ENCODE data around the gene ITGB8. TPM values are rescaled to one million over a fixed set of nuclear protein-coding genes. Genes with fewer than 3 reads are reported as not detected.

The ITGB8 gene
- total and polyA plus RNA-seq, 9 donors, result 3.7 to 45.5 (median 10.6) TPM

DNA sequence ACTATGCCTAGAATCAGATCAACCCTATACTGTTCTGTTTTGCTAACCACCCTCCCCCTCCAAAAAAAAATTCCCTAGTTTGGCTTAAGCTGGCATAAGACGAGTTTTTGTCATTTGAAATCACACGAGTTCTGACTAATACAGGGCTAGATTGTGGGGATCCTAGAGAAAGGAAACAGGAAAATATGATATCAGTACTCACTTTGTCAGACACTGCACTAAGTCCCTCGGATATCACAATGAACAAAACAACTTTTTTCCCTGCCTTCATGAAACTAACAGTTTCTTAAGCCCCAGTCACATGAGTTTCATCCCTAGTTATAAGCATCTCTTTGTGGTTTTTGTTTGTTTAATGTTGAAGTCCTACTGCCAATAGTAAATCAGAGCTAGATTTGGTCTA, 118.5 kb downstream of the ITGB8 start:
- TF ChIP-seq POLR2A (IDR thresholded peaks at IDR 0.05), result no peak
- no peak for TF ChIP-seq EP300 (IDR thresholded peaks at IDR 0.05)
- TF ChIP-seq, protein P1, sequence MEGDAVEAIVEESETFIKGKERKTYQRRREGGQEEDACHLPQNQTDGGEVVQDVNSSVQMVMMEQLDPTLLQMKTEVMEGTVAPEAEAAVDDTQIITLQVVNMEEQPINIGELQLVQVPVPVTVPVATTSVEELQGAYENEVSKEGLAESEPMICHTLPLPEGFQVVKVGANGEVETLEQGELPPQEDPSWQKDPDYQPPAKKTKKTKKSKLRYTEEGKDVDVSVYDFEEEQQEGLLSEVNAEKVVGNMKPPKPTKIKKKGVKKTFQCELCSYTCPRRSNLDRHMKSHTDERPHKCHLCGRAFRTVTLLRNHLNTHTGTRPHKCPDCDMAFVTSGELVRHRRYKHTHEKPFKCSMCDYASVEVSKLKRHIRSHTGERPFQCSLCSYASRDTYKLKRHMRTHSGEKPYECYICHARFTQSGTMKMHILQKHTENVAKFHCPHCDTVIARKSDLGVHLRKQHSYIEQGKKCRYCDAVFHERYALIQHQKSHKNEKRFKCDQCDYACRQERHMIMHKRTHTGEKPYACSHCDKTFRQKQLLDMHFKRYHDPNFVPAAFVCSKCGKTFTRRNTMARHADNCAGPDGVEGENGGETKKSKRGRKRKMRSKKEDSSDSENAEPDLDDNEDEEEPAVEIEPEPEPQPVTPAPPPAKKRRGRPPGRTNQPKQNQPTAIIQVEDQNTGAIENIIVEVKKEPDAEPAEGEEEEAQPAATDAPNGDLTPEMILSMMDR (IDR thresholded peaks at IDR 0.05), result no peak
- no peak for DNase-seq
- Histone ChIP-seq H3K9me3 (no peaks in the 10 kb centered on the region), H3K4me3 (no peak overlapping the region), H3K4me1 (ENCODE audit: insufficient read depth) (no peaks in the 10 kb centered on the region), H3K27me3 (no peaks in the 10 kb centered on the region), H3K36me3 (no peaks in the 10 kb centered on the region), H3K27ac (no peak overlapping the region)
- WGBS, 3 donors, result 72 to 80% (median 75%) methylated on average over 3 of the region's 3 CpGs
- intact Hi-C loops (cut with DNase I), result no loop called here

DNA sequence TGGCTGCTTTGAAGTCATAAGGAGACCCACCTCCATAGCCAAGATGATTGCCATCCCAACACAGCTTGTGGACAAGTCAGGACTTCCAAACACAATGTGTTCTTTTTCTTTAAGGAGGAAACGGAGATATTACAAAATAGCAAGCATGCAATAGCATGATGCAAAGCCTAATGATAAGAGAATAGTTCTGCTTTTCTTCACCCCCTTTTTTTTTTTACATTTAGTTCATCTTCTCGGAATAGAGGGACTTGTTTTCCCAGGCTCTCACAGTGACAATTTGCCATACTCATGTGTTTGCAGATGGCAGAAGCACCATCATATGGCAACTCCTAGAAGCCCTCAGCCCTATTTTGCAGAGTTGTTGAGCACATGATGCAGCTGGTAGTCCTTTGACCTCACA, 119.8 kb downstream of the ITGB8 start:
- intact Hi-C loops (cut with DNase I), result no loop called here
- Histone ChIP-seq H3K27ac (no peak overlapping the region), H3K9me3 (no peaks in the 10 kb centered on the region), H3K36me3 (no peaks in the 10 kb centered on the region), H3K4me1 (ENCODE audit: insufficient read depth) (no peaks in the 10 kb centered on the region), H3K27me3 (no peaks in the 10 kb centered on the region), H3K4me3 (no peak overlapping the region)
- DNase-seq, result no peak
- WGBS, 3 donors, result 73 to 91% (median 88%) methylated on average over 2 of the region's 2 CpGs
- TF ChIP-seq EP300 (IDR thresholded peaks at IDR 0.05) (no peak), POLR2A (IDR thresholded peaks at IDR 0.05) (no peak)
- TF ChIP-seq, protein P1 (IDR thresholded peaks at IDR 0.05), result no peak

DNA sequence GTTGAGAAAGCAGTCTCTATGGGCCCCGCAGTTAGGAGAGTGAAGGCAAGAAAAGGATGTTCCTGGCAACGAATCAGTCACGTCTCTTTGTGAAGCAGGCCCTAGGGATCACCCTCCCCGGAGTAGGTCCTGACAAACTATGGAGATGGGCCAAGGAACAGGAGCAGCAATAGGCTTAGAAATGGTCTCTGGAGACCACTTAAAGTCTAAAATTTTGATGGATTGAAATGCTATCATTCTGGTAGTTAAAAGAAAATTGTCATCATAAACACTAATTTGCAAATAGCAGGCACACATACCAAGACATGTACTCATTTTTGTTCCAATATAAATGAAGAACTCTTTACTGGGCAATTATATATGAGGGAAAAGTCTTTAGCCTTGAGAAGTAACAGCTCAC, 123.5 kb downstream of the ITGB8 start:
- 60 to 77% (median 72%) methylated on average over 4 of the region's 4 CpGs for WGBS, 3 donors
- H3K9me3 ChIP-seq, result no peaks in the 10 kb centered on the region
- H3K27ac ChIP-seq, result no peak overlapping the region
- TF ChIP-seq POLR2A (IDR thresholded peaks at IDR 0.05) (no peak), EP300 (IDR thresholded peaks at IDR 0.05) (no peak)
- TF ChIP-seq, protein P1 (IDR thresholded peaks at IDR 0.05), result no peak
- no peaks in the 10 kb centered on the region for H3K36me3 ChIP-seq
- no peaks in the 10 kb centered on the region for H3K27me3 ChIP-seq
- H3K4me1 ChIP-seq (ENCODE audit: insufficient read depth), result no peaks in the 10 kb centered on the region
- H3K4me3 ChIP-seq, result no peak overlapping the region
- no peak for DNase-seq
- intact Hi-C loops (cut with DNase I), result no loop called here

DNA sequence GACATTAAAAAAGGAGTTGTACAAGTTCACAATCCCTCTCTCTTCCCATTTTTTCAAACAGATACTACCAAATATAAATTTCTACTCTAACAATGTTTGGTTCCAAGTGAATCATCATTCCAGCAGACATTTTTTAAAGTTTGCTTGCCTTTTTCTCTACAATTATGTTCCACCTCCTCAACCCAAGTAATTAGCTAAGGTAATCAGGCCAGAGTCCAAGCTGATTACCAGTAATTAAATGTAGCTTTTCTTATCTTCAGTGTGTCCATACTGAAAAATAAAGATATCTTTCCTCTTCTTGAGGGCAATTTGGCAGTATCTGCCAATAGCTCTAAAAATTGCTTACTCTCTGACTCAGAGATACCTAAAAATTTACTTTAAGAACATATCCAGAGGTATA, 126.0 kb downstream of the ITGB8 start:
- Histone ChIP-seq H3K27ac (no peak overlapping the region), H3K27me3 (no peaks in the 10 kb centered on the region), H3K9me3 (no peaks in the 10 kb centered on the region), H3K36me3 (no peaks in the 10 kb centered on the region), H3K4me3 (no peak overlapping the region), H3K4me1 (ENCODE audit: insufficient read depth) (no peaks in the 10 kb centered on the region)
- no peak for TF ChIP-seq EP300 (IDR thresholded peaks at IDR 0.05)
- no peak for TF ChIP-seq POLR2A (IDR thresholded peaks at IDR 0.05)
- TF ChIP-seq, protein P1 (IDR thresholded peaks at IDR 0.05), result no peak
- intact Hi-C loops (cut with DNase I), result no loop called here
- no peak for DNase-seq

DNA sequence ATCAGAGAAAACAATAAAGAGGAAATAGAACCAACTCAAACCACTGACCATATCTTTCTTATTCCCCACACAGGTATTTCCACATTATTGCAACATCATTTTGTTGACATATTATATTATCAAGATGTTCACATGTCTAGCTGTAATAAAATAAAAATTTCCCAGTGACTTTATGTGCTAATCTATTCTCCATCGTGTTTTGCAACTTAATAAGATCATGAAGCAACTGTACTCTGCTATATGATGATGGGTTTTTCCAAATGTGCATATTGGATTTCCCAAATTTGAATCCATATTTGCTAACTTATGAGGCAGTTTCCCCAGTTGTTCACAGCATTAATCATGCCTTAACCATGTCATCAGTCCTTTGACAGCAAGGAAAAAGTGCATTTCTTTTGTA, 127.8 kb downstream of the ITGB8 start:
- TF ChIP-seq EP300 (IDR thresholded peaks at IDR 0.05), result no peak
- TF ChIP-seq, protein P1 (IDR thresholded peaks at IDR 0.05), result no peak
- no peak for TF ChIP-seq POLR2A (IDR thresholded peaks at IDR 0.05)
- Histone ChIP-seq H3K9me3 (no peaks in the 10 kb centered on the region), H3K27me3 (no peaks in the 10 kb centered on the region), H3K4me3 (no peak overlapping the region), H3K4me1 (ENCODE audit: insufficient read depth) (no peaks in the 10 kb centered on the region), H3K36me3 (no peaks in the 10 kb centered on the region), H3K27ac (no peak overlapping the region)
- no peak for DNase-seq
- intact Hi-C loops (cut with DNase I), result no loop called here
- 79 to 90% (median 85%) methylated on average over 1 of the region's 1 CpG for WGBS, 3 donors

Data from ovary (tissue), 9 donors.